Smooth muscle cell of the brain vasculature (primary cell): Measurements from ENCODE around the gene DYNC1H1.

Source experiments
- DNase-seq: peaks from one replicate; pipeline ENCODE4 v3.0.0-alpha.2; 2012; ENCODE audit warnings: low read depth, low spot score

The DYNC1H1 gene

GRCh38 chr14:101992708-101993107 lies 28.3 kb downstream of the DYNC1H1 start:
- no peak for DNase-seq

- DNase-seq, result no peak
These were observed 33.3 kb downstream of the DYNC1H1 start for GRCh38 chr14:101997429-101998336.

- no peak for DNase-seq
These were observed 36.5 kb downstream of the DYNC1H1 start for GRCh38 chr14:102000902-102001301.

- no peak for DNase-seq
These were observed 41.0 kb downstream of the DYNC1H1 start for GRCh38 chr14:102005336-102005735.

DNA sequence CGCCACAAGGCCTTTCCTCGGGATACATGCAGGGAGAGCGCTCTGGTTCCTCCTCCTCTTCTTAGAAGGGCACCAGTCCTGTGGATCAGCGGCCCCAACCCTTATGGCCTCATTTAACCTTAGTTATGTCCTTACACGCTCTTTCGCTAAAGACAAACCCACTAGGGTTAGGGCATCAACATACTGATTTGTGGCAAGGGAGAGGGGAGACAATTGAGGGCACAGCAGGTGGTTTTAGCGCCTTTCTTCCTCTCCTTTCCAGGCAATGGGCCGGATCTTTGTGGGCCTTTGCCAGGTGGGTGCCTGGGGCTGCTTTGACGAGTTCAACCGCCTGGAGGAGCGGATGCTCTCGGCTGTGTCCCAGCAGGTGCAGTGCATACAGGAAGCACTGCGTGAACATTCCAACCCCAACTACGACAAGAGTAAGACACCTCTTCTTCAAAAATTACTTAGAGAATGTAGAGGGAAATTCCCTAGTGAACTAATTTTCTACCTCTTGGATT lies 43.6 kb downstream of the DYNC1H1 start:
- no peak for DNase-seq

DNA sequence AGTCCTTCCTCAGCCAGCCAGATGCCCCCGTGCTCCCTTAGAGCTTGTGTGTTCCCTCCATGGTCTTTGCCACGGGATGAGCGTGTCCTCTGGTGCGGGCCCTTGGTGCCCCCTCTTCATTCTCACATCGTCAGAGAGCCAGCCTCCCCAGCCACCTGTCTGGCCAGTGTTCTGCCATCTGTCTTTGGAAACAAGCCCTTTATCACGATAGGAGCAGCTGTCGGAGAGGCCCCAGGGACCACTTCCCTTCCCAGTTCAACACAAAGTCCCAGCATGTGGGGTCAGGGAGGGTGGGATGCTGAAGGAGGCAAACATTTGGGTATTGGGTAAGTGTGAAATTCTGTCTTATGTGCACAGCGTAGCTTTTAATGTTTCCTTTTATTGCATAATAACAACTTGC lies 44.5 kb downstream of the DYNC1H1 start:
- DNase-seq, result no peak

DNA sequence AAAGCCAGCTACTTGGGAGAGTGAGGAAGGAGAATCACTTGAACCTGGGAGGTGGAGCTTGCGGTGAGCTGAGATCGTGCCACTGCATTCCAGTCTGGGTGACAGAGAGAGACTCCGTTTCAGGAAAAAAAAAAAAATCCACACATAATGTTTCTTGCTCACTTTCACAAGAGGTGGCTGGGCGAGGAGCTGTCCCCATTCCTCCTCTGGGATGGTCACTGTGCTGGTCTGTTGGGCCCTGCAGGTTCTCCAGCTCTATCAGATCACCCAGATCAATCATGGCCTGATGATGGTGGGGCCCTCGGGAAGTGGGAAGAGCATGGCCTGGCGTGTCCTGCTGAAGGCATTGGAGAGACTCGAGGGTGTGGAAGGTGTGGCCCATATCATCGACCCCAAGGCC lies 47.3 kb downstream of the DYNC1H1 start:
- DNase-seq, result no peak

DNA sequence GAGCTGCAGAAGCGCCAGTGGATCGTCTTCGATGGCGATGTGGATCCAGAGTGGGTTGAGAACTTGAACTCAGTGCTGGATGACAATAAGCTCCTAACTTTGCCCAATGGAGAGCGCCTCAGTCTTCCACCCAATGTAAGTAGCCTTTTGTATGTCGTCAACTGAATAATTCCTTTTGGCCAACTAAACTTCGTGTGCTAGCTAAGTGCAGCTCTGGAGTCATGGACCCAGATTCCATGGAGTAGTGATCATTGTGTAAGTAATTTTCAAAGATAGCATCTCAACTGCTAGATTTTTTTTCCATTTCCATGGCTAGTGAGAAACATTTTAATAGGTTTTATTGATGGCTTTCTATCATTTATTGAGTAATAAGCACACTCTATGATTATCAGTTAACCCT lies 48.0 kb downstream of the DYNC1H1 start:
- DNase-seq, result no peak

GRCh38 chr14:102013669-102014200 lies 49.4 kb downstream of the DYNC1H1 start:
- no peak for DNase-seq

- no peak for DNase-seq
These were observed 50.8 kb downstream of the DYNC1H1 start for GRCh38 chr14:102015045-102015685.

DNA sequence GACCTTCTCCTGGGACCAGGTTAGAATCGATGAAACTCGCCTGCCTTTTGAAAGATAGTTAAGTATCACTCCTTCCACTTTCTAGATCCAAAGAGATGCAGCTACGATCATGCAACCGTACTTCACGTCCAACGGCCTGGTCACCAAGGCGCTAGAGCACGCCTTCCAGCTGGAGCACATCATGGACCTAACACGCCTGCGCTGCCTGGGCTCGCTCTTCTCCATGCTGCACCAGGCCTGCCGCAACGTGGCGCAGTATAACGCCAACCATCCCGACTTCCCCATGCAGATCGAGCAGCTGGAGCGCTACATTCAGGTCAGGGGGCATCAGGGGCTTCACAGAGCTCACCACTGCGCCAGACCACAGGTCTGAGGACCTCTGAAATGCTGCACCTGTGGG lies 51.4 kb downstream of the DYNC1H1 start:
- DNase-seq, result no peak

- no peak for DNase-seq
These were observed 52.2 kb downstream of the DYNC1H1 start for GRCh38 chr14:102016420-102017090.

GRCh38 chr14:102018251-102018650 lies 53.9 kb downstream of the DYNC1H1 start:
- DNase-seq, result no peak

- DNase-seq, result no peak
These were observed 54.7 kb downstream of the DYNC1H1 start for GRCh38 chr14:102019006-102019540.

DNA sequence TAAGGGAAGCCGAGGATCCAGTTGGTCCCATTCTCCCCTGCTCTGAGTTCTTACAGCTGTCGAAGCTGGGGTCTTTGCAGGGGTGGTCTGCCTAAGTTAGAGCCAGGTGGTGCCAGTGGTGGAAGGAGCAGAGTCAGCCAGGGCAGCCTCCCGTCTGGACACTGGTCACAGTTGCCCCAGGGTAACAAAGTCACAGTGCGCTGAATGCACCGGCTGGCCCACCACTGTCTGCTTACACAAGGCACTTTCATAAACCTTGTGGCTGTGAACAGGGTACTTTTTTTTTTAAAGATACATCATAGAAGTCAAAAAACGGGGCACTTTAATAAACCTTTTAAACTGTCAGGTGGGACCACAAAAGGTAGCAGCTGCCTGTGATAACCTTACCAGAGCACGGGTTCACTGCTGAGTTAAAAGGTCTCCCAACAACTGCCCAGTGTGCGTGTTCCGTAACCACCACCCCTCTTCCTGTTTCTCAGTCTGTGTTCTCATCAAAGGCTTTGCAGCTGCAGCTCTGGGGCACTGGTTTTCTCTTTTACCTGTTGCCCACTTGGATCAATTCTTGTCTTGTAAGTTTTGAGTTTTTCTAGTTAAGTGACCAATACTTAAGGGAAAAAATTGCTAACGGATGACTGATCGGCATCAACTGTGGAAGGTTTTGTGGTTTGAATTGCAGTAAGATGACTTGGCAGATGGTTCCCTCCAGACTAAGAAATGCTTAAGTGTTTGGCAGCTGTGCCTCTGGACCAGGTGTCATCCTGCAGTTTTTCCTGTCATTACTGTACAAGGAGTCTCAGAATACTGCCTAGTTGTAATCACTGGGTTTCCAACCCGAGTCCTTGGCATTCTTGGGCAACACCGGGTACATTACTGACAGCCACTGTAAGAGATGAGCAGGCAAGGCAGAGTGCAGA lies 55.9 kb downstream of the DYNC1H1 start:
- no peak for DNase-seq

- no peak for DNase-seq
These were observed 62.6 kb downstream of the DYNC1H1 start for GRCh38 chr14:102026934-102027333.

DNA sequence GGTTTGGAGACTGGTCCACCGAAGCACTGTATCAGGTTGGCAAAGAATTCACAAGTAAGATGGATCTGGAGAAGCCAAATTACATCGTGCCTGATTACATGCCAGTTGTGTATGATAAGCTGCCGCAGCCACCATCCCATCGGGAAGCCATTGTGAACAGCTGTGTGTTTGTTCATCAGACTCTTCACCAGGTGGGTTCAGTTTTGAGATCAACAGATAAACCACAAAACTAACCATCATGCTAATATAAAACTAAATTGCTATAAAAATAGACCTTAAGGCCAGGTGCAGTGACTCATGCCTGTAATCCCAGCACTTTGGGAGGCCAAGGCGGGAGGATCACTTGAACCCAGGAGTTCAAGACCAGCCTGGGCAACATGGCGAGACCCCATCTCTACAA lies 63.6 kb downstream of the DYNC1H1 start:
- DNase-seq, result no peak

DNA sequence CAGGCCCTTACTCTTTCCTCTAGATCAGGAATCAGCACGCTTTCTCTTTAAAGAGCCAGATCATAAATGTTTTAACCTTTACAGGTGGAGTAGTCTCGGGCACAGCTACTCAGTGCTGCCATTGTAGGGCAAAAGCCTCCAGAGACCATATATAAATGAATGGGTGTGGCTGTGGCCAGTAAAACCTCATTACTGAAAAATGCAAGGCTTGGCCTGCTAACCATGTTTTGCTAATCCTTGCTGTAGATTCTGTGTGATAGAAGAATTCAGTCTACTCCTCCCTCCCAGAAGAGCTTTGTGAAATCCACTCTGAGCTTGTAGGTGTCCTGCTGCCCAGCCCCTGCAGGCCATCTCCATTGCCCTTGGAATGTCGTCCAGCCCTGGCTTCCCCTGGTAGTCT lies 64.4 kb downstream of the DYNC1H1 start:
- no peak for DNase-seq

- DNase-seq, result no peak
These were observed 65.6 kb downstream of the DYNC1H1 start for GRCh38 chr14:102029956-102030355.

DNA sequence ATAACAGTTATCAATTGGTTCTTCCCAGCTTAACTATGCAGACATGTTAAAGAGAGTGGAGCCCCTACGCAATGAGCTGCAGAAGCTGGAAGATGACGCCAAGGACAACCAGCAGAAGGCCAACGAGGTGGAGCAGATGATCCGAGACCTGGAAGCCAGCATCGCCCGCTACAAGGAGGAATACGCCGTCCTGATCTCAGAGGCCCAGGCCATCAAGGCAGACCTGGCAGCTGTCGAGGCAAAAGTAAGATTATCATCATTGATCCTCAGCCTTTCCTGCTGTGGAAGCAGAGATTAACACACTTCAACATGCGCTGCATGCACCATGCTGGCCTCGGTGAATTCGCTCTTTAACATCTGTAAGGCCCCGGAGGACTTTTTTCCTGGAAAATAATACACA lies 68.9 kb downstream of the DYNC1H1 start:
- no peak for DNase-seq

GRCh38 chr14:102034301-102034700 lies 69.9 kb downstream of the DYNC1H1 start:
- DNase-seq, result no peak
